WTC11 (cell line): Measurements from ENCODE around the gene MCM7. TPM values are rescaled to one million over a fixed set of nuclear protein-coding genes. Genes with fewer than 3 reads are reported as not detected.

Experiments
- ATAC-seq: fragments of 200-7000 bp; cut with Tn5 transposase; 2 replicates; pipeline ENCODE4 v1.10.0; 2021; ENCODE audit warnings: mild to moderate bottlenecking, moderate library complexity
- CTCF ChIA-PET: fragments of 300-600 bp; sonication (Branson Sonifier 250); formaldehyde crosslinking; loops from one replicate; lab custom pipeline; 2021; ENCODE audit warnings: antibody characterized with exemption; lab: Charles Lee
- POLR2A ChIA-PET: fragments of 350-600 bp; sonication (Branson Sonifier 250); formaldehyde crosslinking; loops from one replicate; lab custom pipeline; 2021; ENCODE audit warnings: antibody characterized with exemption; lab: Charles Lee
- DNase-seq: peaks from one replicate; pipeline ENCODE4 v3.0.0; 2021; ENCODE audit warnings: low spot score
- H3K27ac Mint-ChIP-seq: 2 replicates; pipeline ENCODE4 v1.8.0; 2021; ENCODE audit warnings: mixed read lengths
- H3K27me3 Mint-ChIP-seq: 2 replicates; pipeline ENCODE4 v1.8.0; 2021; ENCODE audit warnings: low read depth, mild to moderate bottlenecking, moderate library complexity, mixed read lengths
- H3K36me3 Mint-ChIP-seq: 2 replicates; pipeline ENCODE4 v1.8.0; 2021; ENCODE audit warnings: mixed read lengths
- H3K4me1 Mint-ChIP-seq: 2 replicates; pipeline ENCODE4 v1.8.0; 2022; ENCODE audit warnings: mixed read lengths
- H3K4me3 Mint-ChIP-seq: 2 replicates; pipeline ENCODE4 v1.8.0; 2021; ENCODE audit warnings: mild to moderate bottlenecking, moderate library complexity, mixed read lengths
- H3K9me3 Mint-ChIP-seq: 2 replicates; pipeline ENCODE4 v1.8.0; 2021; ENCODE audit warnings: mixed read lengths
- AR ChIP-seq: fragments of 250-450 bp; sonication (Bioruptor Pico); IDR thresholded peaks from 2 replicates; pipeline ENCODE4 v1.9.0; 2021; ENCODE audit warnings: mild to moderate bottlenecking
- CREM ChIP-seq: sonication (generic); formaldehyde crosslinking; IDR thresholded peaks from 2 replicates; pipeline ENCODE4 v1.8.1; 2022; ENCODE audit warnings: mild to moderate bottlenecking, missing genetic modification reagents, moderate library complexity
- E2F4 ChIP-seq: sonication (generic); formaldehyde crosslinking; IDR thresholded peaks from 2 replicates; pipeline ENCODE4 v1.8.1; 2022; ENCODE audit warnings: low read depth, mild to moderate bottlenecking, moderate library complexity, missing genetic modification reagents, borderline replicate concordance
- EMX1 ChIP-seq: fragments of 250-450 bp; sonication (Bioruptor Pico); IDR thresholded peaks from 2 replicates; pipeline ENCODE4 v1.8.0; 2021; ENCODE audit warnings: mild to moderate bottlenecking
- IRF1 ChIP-seq: sonication (generic); formaldehyde crosslinking; IDR thresholded peaks from 2 replicates; pipeline ENCODE4 v1.8.0; 2023; ENCODE audit warnings: missing genetic modification reagents
- IRF2 ChIP-seq: sonication (generic); formaldehyde crosslinking; IDR thresholded peaks from 2 replicates; pipeline ENCODE4 v1.8.0; 2022; ENCODE audit warnings: low read depth, missing genetic modification reagents, borderline replicate concordance
- JAZF1 ChIP-seq: fragments of 250-450 bp; sonication (Bioruptor Pico); IDR thresholded peaks from 2 replicates; pipeline ENCODE4 v1.9.0; 2021; ENCODE audit warnings: moderate library complexity, mild to moderate bottlenecking, inconsistent platforms
- JUN ChIP-seq: sonication (generic); formaldehyde crosslinking; IDR thresholded peaks from 2 replicates; pipeline ENCODE4 v1.8.0; 2023; ENCODE audit warnings: mild to moderate bottlenecking, missing genetic modification reagents
- KAT7 ChIP-seq: sonication (generic); formaldehyde crosslinking; IDR thresholded peaks from 2 replicates; pipeline ENCODE4 v1.8.1; 2023; ENCODE audit warnings: missing genetic modification reagents, mild to moderate bottlenecking, borderline replicate concordance
- NFE2L1 ChIP-seq: sonication (generic); formaldehyde crosslinking; IDR thresholded peaks from 2 replicates; pipeline ENCODE4 v1.8.1; 2023; ENCODE audit warnings: missing genetic modification reagents
- NR2C2 ChIP-seq: sonication (generic); formaldehyde crosslinking; IDR thresholded peaks from 2 replicates; pipeline ENCODE4 v1.8.0; 2022; ENCODE audit warnings: mild to moderate bottlenecking, missing genetic modification reagents
- NR3C1 ChIP-seq: sonication (generic); formaldehyde crosslinking; conservative IDR thresholded peaks from 2 replicates; pipeline ENCODE4 v1.8.1; 2023; ENCODE audit warnings: low read depth, mild to moderate bottlenecking, missing genetic modification reagents
- PRDM15 ChIP-seq: sonication (generic); formaldehyde crosslinking; IDR thresholded peaks from 2 replicates; pipeline ENCODE4 v1.8.0; 2022; ENCODE audit warnings: missing genetic modification reagents
- SP1 ChIP-seq: sonication (generic); formaldehyde crosslinking; conservative IDR thresholded peaks from 2 replicates; pipeline ENCODE4 v1.8.1; 2022; ENCODE audit warnings: missing genetic modification reagents
- ZBTB21 ChIP-seq: sonication (generic); formaldehyde crosslinking; IDR thresholded peaks from 2 replicates; pipeline ENCODE4 v1.8.1; 2023; ENCODE audit warnings: mild to moderate bottlenecking, missing genetic modification reagents, borderline replicate concordance
- ZNF281 ChIP-seq: sonication (generic); formaldehyde crosslinking; IDR thresholded peaks from 2 replicates; pipeline ENCODE4 v1.8.0; 2023; ENCODE audit warnings: mild to moderate bottlenecking, missing genetic modification reagents
- total RNA-seq: library from RNA; stranded (reverse); gene quantifications from 3 replicates; pipeline ENCODE4 v1.2.3, GENCODE V29; 2021
- TF ChIP-seq, protein P1 (sequence below): fragments of 250-450 bp; sonication (Bioruptor Pico); IDR thresholded peaks from 2 replicates; pipeline ENCODE4 v1.9.0; 2021; ENCODE audit warnings: mild to moderate bottlenecking, borderline replicate concordance

MCM7 gene
- total RNA-seq, 1 experiment from 2014 or later: 351 TPM

DNA sequence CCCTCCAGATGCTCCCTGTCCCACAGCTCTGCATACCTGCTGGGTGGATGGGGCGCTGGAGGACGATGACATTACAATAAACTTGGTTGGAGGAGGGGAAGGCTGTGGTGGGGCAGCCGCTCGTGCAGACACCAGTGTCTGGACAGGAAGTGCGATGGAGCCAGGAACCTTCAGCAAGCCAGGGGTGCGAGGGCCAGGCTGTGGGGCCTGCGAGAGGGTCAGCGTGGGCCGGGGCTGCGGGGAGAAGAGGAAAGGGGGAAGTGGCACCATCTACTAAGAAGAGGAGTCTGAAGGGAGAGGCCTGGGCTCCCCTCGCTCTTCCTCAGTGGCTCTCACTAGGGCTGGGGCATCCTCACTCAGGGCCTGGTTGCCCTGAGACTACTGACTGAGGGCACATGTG lies 6.7 kb upstream of the MCM7 start (continued):
- TF ChIP-seq PRDM15 (CRISPR knock-in tag): no peak
- TF ChIP-seq JUN (CRISPR knock-in tag): no peak
- TF ChIP-seq NR3C1 (CRISPR knock-in tag): no peak

GRCh38 chr7:100107125-100107737 lies 6.0 kb upstream of the MCM7 start:
- Mint-ChIP-seq H3K27ac (no peak overlapping the region), H3K9me3 (no peaks in the 10 kb centered on the region), H3K4me3 (no peak overlapping the region), H3K27me3 (no peaks in the 10 kb centered on the region), H3K4me1 (peaks cover 5% of the 10 kb centered on the region), H3K36me3 (peaks cover 51% of the 10 kb centered on the region)
- DNase-seq: no peak
- CTCF ChIA-PET: interaction anchor here (1.9 kb wide), 1 partner anchor 24 kb away, joined by 7 read pairs; no protein-coding TSS in a partner anchor
- ATAC-seq: no peak
- POLR2A ChIA-PET: no interaction called here
- no peak for TF ChIP-seq IRF2
- no peak for TF ChIP-seq NFE2L1
- no peak for TF ChIP-seq NR2C2 (CRISPR knock-in tag)
- no peak for TF ChIP-seq IRF1 (CRISPR knock-in tag)
- no peak for TF ChIP-seq EMX1
- TF ChIP-seq E2F4: no peak
- no peak for TF ChIP-seq ZNF281 (CRISPR knock-in tag)
- TF ChIP-seq KAT7 (CRISPR knock-in tag): no peak
- TF ChIP-seq ZBTB21 (CRISPR knock-in tag): no peak
- TF ChIP-seq, protein P1, sequence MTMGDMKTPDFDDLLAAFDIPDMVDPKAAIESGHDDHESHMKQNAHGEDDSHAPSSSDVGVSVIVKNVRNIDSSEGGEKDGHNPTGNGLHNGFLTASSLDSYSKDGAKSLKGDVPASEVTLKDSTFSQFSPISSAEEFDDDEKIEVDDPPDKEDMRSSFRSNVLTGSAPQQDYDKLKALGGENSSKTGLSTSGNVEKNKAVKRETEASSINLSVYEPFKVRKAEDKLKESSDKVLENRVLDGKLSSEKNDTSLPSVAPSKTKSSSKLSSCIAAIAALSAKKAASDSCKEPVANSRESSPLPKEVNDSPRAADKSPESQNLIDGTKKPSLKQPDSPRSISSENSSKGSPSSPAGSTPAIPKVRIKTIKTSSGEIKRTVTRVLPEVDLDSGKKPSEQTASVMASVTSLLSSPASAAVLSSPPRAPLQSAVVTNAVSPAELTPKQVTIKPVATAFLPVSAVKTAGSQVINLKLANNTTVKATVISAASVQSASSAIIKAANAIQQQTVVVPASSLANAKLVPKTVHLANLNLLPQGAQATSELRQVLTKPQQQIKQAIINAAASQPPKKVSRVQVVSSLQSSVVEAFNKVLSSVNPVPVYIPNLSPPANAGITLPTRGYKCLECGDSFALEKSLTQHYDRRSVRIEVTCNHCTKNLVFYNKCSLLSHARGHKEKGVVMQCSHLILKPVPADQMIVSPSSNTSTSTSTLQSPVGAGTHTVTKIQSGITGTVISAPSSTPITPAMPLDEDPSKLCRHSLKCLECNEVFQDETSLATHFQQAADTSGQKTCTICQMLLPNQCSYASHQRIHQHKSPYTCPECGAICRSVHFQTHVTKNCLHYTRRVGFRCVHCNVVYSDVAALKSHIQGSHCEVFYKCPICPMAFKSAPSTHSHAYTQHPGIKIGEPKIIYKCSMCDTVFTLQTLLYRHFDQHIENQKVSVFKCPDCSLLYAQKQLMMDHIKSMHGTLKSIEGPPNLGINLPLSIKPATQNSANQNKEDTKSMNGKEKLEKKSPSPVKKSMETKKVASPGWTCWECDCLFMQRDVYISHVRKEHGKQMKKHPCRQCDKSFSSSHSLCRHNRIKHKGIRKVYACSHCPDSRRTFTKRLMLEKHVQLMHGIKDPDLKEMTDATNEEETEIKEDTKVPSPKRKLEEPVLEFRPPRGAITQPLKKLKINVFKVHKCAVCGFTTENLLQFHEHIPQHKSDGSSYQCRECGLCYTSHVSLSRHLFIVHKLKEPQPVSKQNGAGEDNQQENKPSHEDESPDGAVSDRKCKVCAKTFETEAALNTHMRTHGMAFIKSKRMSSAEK (CRISPR knock-in tag): no peak
- TF ChIP-seq AR (CRISPR knock-in tag): no peak
- no peak for TF ChIP-seq CREM (CRISPR knock-in tag)
- no peak for TF ChIP-seq JAZF1 (CRISPR knock-in tag)
- TF ChIP-seq SP1: no peak
